GM21529 (cell line): ENCODE measurements around the gene TBCK.
A peak's percentile ranks its signal among the peaks of the same experiment; 100 is the strongest.

Experiments used
- ATAC-seq: cut with Tn5 transposase; IDR thresholded peaks from one replicate; pipeline ENCODE4 v1.9.1; 2021; ENCODE audit not compliant: unreplicated experiment

The TBCK gene

DNA sequence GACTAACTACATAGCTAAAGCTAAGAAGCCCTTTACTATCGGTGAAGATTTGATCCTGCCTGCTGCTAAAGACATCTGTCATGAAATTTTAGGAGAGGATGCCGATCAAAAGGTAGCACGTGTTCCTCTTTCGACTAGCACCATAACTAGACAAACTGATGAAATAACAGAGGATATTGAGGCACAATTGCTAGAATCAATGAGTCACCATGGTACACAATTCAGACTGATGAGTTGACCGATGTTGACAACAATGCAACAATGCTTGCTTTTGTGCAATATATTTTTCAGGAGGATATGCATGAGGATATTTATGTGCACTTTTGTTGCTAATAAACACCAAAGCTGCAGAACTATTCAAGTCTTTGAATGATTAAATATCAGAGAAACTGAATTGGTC is 24.3 kb downstream of the TBCK start:
- no peak for ATAC-seq

DNA sequence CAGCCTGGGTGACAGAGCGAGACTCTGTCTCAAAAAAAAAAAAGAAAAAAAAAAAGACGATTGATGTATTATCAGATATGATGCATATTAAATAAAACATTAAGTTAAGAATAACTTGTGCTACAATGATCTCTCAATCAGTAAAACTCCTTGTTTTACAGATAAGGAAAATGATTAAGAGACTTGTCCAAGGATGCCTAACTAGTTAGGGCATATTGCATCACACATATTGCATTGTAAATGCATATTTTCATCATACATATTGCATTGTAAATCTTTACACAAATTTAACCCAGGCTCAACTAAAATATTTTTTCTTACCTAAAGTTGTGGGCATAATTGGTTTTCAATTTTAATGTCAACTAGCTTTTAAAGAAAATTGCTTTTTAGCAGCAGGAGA is 26.3 kb downstream of the TBCK start:
- ATAC-seq = no peak

DNA sequence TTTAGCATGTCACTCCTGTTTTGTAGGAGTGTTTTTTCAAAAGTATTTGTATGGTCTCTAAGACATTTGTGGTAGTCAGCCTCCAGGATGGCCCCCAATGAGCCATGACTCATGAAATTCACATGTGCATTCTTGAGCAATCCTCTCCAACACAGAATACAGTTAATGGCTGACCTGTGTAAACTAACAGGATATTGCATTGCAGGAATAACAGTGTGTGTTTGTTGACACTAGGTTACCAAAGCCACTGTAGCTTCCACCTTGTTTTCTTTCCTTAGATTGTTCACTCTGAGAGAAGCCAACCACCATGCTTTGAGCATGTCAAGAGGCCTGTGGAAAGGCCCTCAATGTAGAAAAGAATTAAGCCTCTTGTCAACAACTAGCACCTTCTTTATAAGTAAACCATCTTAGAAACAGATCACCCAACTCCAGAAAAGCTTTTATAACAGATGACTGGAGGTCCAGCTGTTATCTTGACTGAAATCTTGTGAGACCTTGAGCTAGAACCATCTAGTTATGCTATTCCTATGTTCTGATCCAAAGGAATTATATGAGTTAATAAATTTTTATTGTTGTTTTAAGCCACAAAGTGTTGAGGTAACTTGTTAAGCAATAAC is 28.5 kb downstream of the TBCK start:
- no peak for ATAC-seq

DNA sequence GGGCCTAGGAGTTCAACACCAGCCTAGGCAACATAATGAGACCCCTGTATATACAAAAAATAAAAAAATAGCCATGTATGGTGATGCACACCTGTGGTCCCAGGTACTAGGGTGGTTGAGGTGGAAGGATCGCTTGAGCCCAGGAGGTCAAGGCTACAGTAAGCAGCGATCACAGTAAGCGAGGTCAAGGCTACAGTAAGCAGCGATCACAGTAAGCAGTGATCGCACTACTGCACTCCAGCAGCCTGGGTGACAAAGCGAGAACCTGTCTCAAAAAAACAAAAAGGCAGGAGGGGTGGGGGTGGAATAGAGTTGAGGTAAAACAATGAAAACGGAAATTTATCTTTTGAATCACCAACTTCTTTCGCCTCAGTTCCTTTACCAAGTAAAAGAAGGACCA is 29.4 kb downstream of the TBCK start:
- no peak for ATAC-seq

DNA sequence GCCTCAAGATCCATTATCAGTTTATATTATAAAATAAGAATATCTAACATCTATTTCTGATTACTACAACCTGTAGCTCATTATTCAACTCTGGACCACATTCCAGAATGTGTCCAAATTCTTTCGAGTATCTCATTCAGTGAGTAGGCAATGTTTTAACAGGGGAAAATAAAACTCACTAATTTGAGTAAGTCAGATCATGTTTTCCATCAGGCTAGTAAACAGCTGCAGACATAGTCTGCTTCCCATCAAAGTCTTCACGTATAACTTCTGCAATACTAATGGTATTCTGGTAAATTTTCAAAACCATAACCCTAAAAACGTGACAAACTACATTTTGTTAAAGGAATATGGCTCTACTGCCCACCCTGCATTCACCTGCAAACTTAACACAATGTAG is 31.8 kb downstream of the TBCK start:
- no peak for ATAC-seq

DNA sequence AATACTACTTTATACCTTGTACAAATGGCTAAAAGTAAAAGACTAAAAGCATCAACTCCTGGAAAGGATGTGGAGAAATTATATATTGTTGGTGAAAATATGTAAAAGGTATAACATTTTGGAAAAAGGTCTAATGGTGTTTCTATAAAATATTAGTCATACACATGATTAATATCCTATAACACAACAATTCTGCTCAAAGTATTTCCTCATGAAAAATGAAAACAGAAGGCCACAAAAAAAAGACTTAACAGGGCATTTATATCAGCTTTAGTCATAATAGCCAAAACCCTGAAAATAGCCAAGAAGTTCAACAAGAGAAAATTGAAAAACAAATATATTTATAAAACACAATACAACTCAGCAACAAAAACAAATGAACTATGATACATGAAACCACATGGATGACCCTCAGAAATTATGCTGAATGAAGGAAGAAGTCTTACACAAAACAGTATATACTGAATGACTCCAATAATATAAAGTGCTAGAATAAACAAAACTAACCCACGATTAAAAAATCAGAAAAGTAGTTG is 38.8 kb downstream of the TBCK start:
- no peak for ATAC-seq

DNA sequence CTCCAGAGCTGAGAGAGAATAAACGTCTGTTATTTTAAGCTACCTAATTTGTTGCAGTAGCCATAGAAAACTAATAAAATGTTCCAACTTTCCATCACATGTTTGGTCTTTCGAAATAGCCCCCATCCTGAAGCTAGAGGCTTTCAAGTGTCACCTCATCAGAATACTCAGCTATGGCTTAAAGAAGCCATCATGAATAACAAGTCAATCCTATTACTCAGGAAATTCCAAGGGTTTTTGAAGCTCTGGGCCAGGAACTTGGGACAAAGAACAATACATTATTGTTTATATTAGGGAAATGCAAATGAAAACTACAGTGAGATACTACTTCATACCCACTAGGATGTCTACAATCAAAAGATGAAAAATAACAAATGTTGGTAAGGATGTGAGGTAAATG is 42.2 kb downstream of the TBCK start:
- ATAC-seq = no peak

DNA sequence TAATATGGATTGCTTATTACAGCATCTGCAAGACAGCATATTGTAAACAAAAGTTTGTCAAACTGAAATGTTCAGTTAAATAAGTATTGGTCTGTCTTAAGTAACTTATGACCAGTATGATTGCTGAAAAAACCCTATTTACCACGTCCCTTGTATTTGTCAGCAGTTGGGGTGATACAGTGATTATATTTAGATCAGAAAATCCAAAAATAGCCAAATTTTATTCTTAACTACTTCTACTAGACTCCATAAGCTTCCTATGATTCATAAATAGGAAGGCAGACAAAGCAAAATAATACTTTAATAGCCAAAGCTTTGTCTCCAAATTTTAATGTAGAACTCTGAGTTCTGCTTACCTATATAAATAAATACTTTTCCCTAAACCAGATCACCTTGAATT is 45.3 kb downstream of the TBCK start:
- no peak for ATAC-seq

DNA sequence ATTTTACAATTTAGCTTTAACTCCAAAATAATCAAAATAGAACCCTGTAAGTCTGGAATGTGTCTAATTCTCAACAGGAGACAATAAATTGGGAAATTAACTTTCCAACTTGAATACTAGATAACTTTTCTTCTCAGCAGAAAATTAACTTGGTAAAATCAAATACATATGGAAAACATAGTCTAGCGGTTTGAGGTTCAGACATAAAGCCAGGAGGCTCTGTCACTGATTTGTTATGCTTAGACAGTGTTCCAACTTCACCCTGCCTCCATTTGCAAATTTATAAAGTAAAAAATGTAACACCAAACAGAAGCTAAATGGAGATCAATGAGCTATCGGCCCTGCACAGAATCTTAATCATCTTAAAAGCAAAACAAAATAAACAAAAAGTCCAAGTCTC is 46.3 kb downstream of the TBCK start:
- no peak for ATAC-seq

DNA sequence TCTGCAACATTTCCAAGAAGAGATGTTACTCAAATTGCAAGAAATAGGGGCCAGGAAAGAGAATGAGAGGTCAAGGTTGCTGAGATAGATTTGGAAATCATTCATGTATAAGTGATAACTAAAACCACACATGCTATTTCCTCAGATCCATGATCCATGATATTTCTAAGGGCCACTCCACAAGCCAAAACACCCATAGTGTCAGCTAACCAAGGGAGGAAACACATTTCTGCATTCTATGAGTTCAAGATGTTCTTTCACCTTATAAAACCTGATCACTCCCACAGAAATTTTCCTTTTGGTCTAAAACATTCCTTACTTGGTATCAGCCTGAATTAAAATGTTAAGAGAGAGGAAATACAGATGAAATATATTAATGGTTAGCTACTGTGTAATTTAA is 47.2 kb downstream of the TBCK start:
- no peak for ATAC-seq

DNA sequence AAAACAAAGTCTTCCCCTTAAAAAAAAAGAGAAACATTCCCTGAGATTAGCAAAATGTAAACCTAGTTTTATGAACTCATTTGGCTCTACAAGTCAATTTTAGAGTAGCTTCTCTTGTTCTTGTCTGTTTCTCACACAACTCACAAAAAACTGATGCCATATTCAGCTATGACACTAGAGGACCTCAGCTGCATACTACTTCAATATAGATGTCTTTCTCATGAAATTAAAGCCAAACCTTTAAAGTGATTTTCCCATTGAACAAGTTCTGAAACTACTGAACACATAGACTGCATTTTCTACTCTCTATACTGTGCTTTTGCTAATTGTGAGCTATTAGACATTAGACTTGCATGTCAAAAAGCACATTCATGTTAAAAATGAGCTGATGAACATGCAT is 49.8 kb downstream of the TBCK start:
- peak; percentile 46 for ATAC-seq

DNA sequence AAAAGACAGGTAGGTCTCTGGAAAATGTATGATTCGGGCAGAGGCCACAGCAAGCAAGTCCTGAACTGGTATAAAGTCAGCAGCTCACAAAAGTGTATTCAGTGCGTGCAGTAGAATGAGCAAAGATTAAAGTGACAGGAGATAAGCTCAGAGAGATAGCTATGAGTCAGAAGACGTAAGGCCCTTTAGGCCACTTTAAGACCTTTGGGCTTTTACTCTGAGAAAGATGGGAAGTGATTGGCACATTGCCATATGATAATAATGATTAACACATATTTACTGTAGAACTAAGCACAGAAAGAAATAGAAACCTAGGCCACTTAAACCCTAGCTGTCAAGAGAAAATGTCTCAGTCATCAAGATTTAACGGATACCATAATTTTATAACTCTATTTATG is 51.7 kb downstream of the TBCK start:
- no peak for ATAC-seq

DNA sequence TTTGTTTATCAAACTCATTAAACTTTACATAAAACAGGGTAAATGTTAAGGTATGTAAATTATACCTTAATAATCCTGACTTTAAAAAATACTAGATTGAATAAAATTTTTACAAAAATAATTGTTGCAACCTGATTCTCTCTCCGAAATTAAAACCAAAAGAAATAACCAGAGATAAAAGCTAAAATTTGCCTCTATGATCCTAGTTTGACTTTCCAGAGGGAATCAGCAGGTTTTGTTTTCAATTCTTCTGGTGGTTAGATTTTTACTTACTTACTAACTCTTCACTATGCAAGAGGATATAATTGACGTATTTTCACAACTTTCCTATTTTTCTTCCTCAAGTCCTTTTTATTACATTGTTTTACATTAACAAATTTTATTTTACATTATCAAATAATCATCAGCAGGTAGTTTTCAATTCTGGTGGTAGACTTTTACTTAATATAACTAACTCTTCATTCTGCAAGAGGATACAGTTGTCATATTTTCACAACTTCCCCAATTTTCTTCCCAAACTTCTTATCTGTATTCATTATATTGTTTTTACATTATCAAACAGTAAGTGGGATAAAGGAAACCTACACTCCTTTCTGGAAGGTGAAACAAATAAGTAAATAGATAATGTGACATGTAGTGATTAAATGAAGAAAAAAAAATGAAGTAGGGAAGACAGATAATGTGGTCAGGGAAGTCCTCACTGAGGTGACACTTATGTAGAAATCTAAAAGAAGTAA is 52.2 kb downstream of the TBCK start:
- no peak for ATAC-seq

DNA sequence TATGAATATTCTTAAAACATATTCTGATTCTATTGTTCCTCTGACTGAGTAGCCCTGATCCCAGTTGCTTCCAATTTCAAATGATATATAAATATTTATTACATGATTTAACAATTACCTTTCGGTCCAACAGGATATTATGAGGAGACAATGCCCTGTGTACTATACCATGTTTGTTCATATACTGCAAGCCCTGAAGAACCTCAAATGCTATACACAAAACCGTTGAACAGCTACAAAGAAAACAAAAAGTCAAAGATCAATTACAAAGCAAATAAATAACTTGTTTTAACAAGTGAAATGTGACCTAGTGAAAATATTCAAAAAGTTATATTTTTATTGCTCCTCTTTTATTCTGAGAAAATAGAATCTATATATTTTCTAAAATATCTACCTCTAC is 54.0 kb downstream of the TBCK start:
- ATAC-seq = no peak

DNA sequence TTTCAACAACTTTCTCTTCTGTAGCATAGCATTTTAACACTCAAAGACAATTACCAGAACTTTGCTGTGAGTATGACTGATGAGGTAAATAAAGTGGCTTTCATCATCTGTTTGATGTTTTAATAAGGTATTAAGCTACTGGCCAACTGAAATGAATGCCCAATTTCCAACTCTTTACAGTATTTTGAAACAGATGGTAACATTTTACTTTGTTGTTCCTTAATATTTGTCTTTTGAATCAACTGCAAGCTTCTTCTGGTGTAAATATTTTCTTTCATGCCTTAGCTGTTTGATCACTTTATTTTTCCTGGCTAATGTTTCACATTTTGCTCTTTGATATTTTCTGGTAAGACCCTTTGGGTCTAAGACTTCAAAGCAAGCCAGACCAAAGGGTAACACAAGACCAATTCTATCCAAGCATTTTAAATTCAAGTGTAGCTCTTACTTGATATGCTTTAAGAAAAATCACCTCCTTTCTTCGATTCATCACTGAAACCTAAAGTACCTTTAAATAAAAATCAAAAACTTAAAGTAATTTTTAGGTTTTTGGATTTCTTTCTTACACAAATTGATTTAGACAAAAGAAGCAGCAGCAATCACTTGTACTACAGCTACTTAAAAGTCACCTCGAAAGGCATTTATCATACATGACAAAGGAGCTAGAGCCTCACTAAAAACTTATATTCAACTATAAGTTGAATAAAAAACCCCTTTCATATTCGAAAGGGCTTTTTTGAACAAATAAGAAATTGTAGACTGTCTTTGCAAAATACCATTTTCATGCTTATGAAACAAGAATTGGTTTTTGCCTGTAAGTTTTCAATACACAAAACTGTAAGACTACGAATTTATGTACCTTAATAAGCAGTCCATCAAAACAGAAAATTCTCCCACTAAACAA is 57.6 kb downstream of the TBCK start:
- no peak for ATAC-seq

DNA sequence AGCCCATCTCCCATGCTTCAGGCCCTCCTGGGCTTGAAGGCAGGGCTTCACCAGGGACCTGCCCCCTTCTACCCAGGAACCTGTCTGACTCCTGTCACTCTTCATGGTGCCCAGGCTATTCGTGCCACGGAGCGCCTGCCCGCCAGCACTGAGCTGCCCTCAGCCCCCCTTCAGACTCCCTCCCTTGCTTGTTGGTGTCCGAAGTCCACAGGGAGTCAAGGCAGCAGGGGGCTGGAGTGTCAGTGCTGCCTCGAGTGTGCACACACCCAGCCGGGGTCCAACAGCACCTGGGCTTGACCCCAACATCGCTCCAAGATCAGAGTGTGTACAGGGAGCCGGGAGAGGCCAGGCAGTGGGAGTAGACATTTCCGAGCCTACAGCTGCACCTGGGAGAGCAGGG is 59.8 kb downstream of the TBCK start:
- no peak for ATAC-seq

DNA sequence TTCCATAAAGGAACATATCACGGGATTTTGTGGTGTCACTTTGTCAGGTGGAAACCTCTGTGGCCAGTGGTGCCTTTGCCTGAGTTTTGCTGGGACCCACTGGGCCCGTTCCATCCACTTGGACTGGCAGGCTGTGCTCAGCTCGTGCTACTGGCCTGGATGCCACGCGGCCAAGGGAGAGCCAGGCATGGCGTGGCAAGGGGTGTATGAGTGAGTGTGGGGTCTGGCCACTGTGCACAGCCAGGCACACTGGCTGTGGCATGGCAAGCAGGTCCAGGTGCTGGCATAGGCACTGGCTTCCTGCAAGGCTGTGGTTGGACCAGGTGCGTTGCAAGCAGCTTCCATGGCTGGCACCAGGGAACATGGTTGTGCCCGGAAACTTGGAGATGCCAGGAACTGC is 60.8 kb downstream of the TBCK start:
- no peak for ATAC-seq

DNA sequence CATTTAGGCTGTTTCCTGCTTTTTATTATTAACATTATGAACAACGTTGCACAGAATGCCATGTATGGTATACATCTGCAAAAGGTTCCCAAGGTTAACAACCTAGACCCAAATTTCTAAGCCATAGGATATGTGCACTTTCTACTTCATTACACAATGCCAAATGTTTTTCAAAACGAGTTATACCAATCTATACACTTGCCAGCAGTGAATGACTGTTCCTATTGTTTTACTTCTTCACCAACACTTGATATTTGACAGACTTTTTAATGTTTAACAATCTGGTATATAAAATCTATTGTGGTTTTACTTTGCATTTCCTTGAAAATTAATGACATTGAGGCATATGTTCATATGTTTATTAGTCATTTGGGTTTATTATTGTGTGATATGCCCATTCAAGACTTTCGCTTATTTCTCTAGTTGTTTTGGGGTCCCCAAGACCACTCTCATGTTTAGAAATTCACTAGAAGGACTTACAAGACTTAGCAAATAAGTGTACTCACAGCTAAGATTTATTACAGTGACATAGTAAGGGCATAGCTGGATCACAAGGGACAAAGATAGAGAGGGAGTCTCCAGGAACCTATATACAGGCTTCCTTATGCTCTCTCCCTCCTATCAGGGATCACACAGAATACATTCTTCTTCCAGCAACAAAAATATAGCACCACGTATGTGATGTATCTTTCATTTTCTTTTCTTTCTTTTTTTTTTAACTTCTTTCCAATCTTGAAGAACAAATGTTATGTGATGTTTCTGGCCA is 62.5 kb downstream of the TBCK start:
- no peak for ATAC-seq

DNA sequence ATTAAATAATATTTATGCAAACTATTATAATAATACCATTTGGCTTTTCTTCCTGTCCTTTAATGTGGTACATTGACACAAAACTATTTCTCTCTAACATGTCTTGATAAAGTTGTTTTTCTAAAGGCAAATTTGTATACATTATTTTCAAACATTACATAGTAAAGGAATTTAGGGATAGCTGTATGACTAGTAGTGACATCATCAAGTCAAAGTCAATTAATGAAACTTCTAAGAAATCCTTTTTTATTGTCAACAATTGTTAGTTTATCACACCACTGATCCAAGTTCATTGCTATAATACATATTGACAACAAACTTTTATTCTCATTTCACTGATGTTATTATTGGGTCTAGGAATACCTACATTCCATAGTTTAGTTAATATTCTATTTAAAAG is 68.4 kb downstream of the TBCK start:
- ATAC-seq = no peak

DNA sequence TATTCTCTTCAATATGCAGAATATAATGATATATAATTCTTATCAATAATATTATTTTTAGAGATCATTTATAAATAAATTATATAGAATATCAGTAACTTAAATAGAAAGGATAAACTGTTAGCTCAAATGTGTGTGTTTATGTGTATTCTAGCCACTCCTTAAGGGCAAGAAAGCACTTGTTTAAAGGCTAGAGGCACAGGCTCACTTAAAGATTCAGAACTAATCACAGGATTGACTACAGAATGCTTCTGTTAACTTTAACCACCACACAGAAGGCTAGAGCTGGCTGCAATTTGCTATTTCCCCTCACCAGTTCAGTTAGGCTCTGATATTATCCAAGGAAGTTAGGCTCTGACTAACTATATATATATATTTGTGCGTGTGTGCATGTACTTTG is 69.6 kb downstream of the TBCK start:
- ATAC-seq = no peak

DNA sequence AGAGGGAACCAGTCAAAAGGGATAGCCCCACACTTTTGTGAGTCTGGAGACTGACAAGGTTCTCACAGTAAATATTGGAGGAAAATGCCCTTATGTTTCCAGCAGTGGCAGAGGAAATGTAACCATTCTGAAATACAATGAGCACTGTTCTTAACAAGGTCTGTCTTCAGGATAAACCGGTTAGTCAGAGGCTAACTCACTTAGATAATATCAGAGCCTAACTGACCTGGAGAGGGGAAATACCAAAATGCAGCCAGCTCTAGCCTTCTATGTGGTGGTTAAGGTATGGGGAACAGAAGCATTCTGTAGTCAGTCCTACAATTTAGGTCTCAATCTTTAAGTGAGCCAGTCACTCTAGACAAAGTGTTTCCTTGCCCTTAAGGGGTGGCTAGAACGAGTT is 70.8 kb downstream of the TBCK start:
- ATAC-seq = no peak
